ENCODE measurements around the gene PRRC2B.

- TF ChIP-seq CTCF (IDR thresholded peaks at IDR 0.05), result no peak
- no peak for TF ChIP-seq POLR2A (IDR thresholded peaks at IDR 0.05)
These were observed 111.1 kb downstream of the PRRC2B start for GRCh38 chr9:131505012-131505411.
